IMR-90 (cell line): ENCODE data around the gene SOX4. TPM values are rescaled to one million over a fixed set of nuclear protein-coding genes. Genes with fewer than 3 reads are reported as not detected.

ENCODE experiments used
- ATAC-seq: fragments of 200-7000 bp; cut with Tn5 transposase; 2 replicates; pipeline ENCODE4 v1.9.1; 2020; ENCODE audit warnings: low read depth, mild to moderate bottlenecking, moderate library complexity
- BruUV-seq: library from RNA; stranded (reverse); fragments of 400-500 nt; replicated peaks from 2 replicates; lab custom pipeline; 2021; lab: Mats Ljungman, UMichigan
- CTCF ChIA-PET: fragments of 300-600 bp; formaldehyde crosslinking; extraction: SDS; loops from one replicate; lab custom pipeline; 2021; ENCODE audit warnings: antibody characterized with exemption; lab: Yijun Ruan, JAX
- POLR2A ChIA-PET: fragments of 300-600 bp; sonication (Branson Sonifier 250); formaldehyde crosslinking; loops from one replicate; lab custom pipeline; 2022; ENCODE audit warnings: antibody characterized with exemption; ENCODE audit not compliant: unreplicated experiment; lab: Charles Lee
- DNase-seq: peaks from one replicate; pipeline ENCODE4 v3.0.0; 2013
- H2AFZ ChIP-seq: replicated peaks from 2 replicates; pipeline ENCODE3; 2013; ENCODE audit warnings: low read length, mild to moderate bottlenecking; ENCODE audit not compliant: poor library complexity
- H2AK5ac ChIP-seq: 2 replicates; pipeline ENCODE4 v1.6.1; 2013; ENCODE audit warnings: low read depth, low read length, inconsistent platforms
- H2AK9ac ChIP-seq: replicated peaks from 2 replicates; pipeline ENCODE3; 2013; ENCODE audit warnings: mild to moderate bottlenecking, low read depth, low read length, moderate library complexity; ENCODE audit not compliant: poor library complexity
- H2BK120ac ChIP-seq: 2 replicates; pipeline ENCODE4 v1.6.1; 2013; ENCODE audit warnings: low read depth, low read length, inconsistent platforms
- H2BK15ac ChIP-seq: 3 replicates; pipeline ENCODE4 v1.6.1; 2013; ENCODE audit warnings: low read depth, low read length, inconsistent platforms
- H2BK20ac ChIP-seq: 2 replicates; pipeline ENCODE4 v1.6.1; 2013; ENCODE audit warnings: low read depth, mild to moderate bottlenecking, inconsistent platforms, low read length, moderate library complexity
- H2BK5ac ChIP-seq: 2 replicates; pipeline ENCODE4 v1.6.1; 2013; ENCODE audit warnings: mild to moderate bottlenecking, low read depth, low read length, inconsistent platforms; ENCODE audit not compliant: poor library complexity, severe bottlenecking
- H3K14ac ChIP-seq: replicated peaks from 2 replicates; pipeline ENCODE4 v1.6.1; 2013; ENCODE audit warnings: low read depth, low read length, inconsistent platforms
- H3K18ac ChIP-seq: 2 replicates; pipeline ENCODE4 v1.6.1; 2013; ENCODE audit warnings: low read depth, low read length, control low read depth
- H3K23ac ChIP-seq: 2 replicates; pipeline ENCODE4 v1.6.1; 2013; ENCODE audit warnings: low read depth, low read length, inconsistent platforms
- H3K27ac ChIP-seq: 2 replicates; pipeline ENCODE4 v1.5.1; 2013; ENCODE audit warnings: mild to moderate bottlenecking, control low read depth, low read length; ENCODE audit not compliant: insufficient read depth
- H3K27me3 ChIP-seq: 2 replicates; pipeline ENCODE4 v1.6.1; 2013; ENCODE audit warnings: low read length; ENCODE audit not compliant: control insufficient read depth, insufficient read depth
- H3K36me3 ChIP-seq: 2 replicates; pipeline ENCODE4 v1.6.1; 2013; ENCODE audit warnings: low read length, mixed read lengths; ENCODE audit not compliant: control insufficient read depth, insufficient read depth
- H3K4ac ChIP-seq: 2 replicates; pipeline ENCODE4 v1.6.1; 2013; ENCODE audit warnings: low read depth, low read length, inconsistent platforms
- H3K4me1 ChIP-seq: 2 replicates; pipeline ENCODE4 v1.6.1; 2013; ENCODE audit warnings: low read length, mixed read lengths; ENCODE audit not compliant: control insufficient read depth, insufficient read depth
- H3K4me2 ChIP-seq: 2 replicates; pipeline ENCODE4 v1.6.1; 2013; ENCODE audit warnings: low read depth, mild to moderate bottlenecking, control low read depth, low read length, moderate library complexity
- H3K4me3 ChIP-seq: 2 replicates; pipeline ENCODE4 v1.5.1; 2013; ENCODE audit warnings: low read depth, mild to moderate bottlenecking, control low read depth, low read length, moderate library complexity; ENCODE audit not compliant: insufficient read depth
- H3K56ac ChIP-seq: 2 replicates; pipeline ENCODE4 v1.6.1; 2013; ENCODE audit warnings: low read length, inconsistent platforms; ENCODE audit not compliant: insufficient read depth; ENCODE audit errors: extremely low read depth
- H3K79me1 ChIP-seq, 2 experiments: 2 replicates each; pipeline ENCODE4 v1.6.1; 2013; ENCODE audit warnings: low read length in 2 of 2, inconsistent platforms in 1 of 2, low read depth in 1 of 2
- H3K9ac ChIP-seq: 2 replicates; pipeline ENCODE4 v1.6.1; 2013; ENCODE audit warnings: low read depth, low read length, control low read depth
- H3K9me1 ChIP-seq: 2 replicates; pipeline ENCODE4 v1.6.1; 2013; ENCODE audit warnings: low read length, inconsistent platforms; ENCODE audit not compliant: insufficient read depth
- H3K9me3 ChIP-seq: 2 replicates; pipeline ENCODE4 v1.6.1; 2013; ENCODE audit warnings: low read length; ENCODE audit not compliant: control insufficient read depth, insufficient read depth
- H4K20me1 ChIP-seq: 2 replicates; pipeline ENCODE4 v1.6.1; 2013; ENCODE audit warnings: low read length, inconsistent platforms; ENCODE audit not compliant: insufficient read depth
- H4K5ac ChIP-seq: 2 replicates; pipeline ENCODE4 v1.6.1; 2013; ENCODE audit warnings: mild to moderate bottlenecking, low read depth, low read length, control low read depth
- H4K8ac ChIP-seq, 2 experiments: 2 replicates each; pipeline ENCODE4 v1.6.1; 2013; ENCODE audit warnings: low read depth in 2 of 2, low read length in 2 of 2, control low read depth in 1 of 2, inconsistent platforms in 1 of 2
- H4K91ac ChIP-seq: 2 replicates; pipeline ENCODE4 v1.6.1; 2013; ENCODE audit warnings: low read depth, low read length, inconsistent platforms; ENCODE audit not compliant: insufficient read depth
- BHLHE40 ChIP-seq: fragments of 150-350 bp; IDR thresholded peaks from 2 replicates; pipeline ENCODE4 v1.6.1; 2016; ENCODE audit warnings: mild to moderate bottlenecking, low read depth, low read length
- CHD1 ChIP-seq: IDR thresholded peaks from 2 replicates; pipeline ENCODE4 v1.6.1; 2012; ENCODE audit warnings: low read depth, low read length, improper control_type of control experiment
- CTCF ChIP-seq: conservative IDR thresholded peaks from 2 replicates; pipeline ENCODE4 v1.5.1; 2012; ENCODE audit warnings: mild to moderate bottlenecking, low read depth, low read length, improper control_type of control experiment
- ELK1 ChIP-seq: fragments of 150-350 bp; IDR thresholded peaks from 2 replicates; pipeline ENCODE4 v1.6.1; 2016; ENCODE audit warnings: low read depth, mild to moderate bottlenecking, low read length, moderate library complexity, borderline replicate concordance
- FOS ChIP-seq: fragments of 150-350 bp; IDR thresholded peaks from 2 replicates; pipeline ENCODE4 v1.6.1; 2016; ENCODE audit warnings: low read depth, low read length
- MAFK ChIP-seq: IDR thresholded peaks from 2 replicates; pipeline ENCODE4 v1.6.1; 2012; ENCODE audit warnings: low read depth, low read length, improper control_type of control experiment
- MXI1 ChIP-seq: IDR thresholded peaks from 2 replicates; pipeline ENCODE4 v1.6.1; 2012; ENCODE audit warnings: low read depth, mild to moderate bottlenecking, low read length, moderate library complexity, borderline replicate concordance
- RCOR1 ChIP-seq: IDR thresholded peaks from 2 replicates; pipeline ENCODE4 v1.6.1; 2012; ENCODE audit warnings: mild to moderate bottlenecking, low read length, improper control_type of control experiment; ENCODE audit not compliant: insufficient replicate concordance
- RFX5 ChIP-seq: IDR thresholded peaks from 2 replicates; pipeline ENCODE4 v1.8.0; 2012; ENCODE audit warnings: low read depth, mild to moderate bottlenecking, low read length, moderate library complexity
- SMC3 ChIP-seq: fragments of 150-350 bp; IDR thresholded peaks from 2 replicates; pipeline ENCODE4 v1.6.1; 2016; ENCODE audit warnings: low read depth, mild to moderate bottlenecking, antibody characterized with exemption, low read length, moderate library complexity
- WGBS, 2 experiments: methylation state at CpG; one replicate each; pipeline versions ENCODE4 v1.1.5 to v1.1.7; 2013; ENCODE audit warnings: missing lambda C conversion rate in 2 of 2; ENCODE audit not compliant: insufficient read length in 1 of 2; ENCODE audit errors: extremely low coverage in 2 of 2; 5-methylcytosine and 5-hydroxymethylcytosine counted together
- dilution Hi-C: fragments of 300-500 bp; cut with HindIII; formaldehyde crosslinking; loops from one replicate; pipeline ENCODE4 v1.14.3; 2018; ENCODE audit warnings: low sequenced_read_pairs; ENCODE audit not compliant: unreplicated experiment
- in situ Hi-C: fragments of 300-500 bp; cut with MboI; formaldehyde crosslinking; loops from 3 replicates; pipeline ENCODE4 v1.14.3; 2019; ENCODE audit warnings: low sequenced_read_pairs, inconsistent platforms, mixed read lengths
- intact Hi-C: fragments of 100-400 bp; cut with micrococcal nuclease; formaldehyde crosslinking; loops from 2 replicates; pipeline ENCODE4 v1.10.0; 2022
- polyA plus RNA-seq, 3 experiments: library from polyadenylated mRNA; depleted of rRNA; stranded (reverse); fragments of >200 nt; gene quantifications; 2 replicates each; pipeline ENCODE4 v1.2.3, GENCODE V29; 2012; ENCODE audit warnings: low replicate concordance in 1 of 3
- total RNA-seq: library from RNA; depleted of rRNA; stranded (reverse); fragments of >200 nt; gene quantifications from 2 replicates; pipeline ENCODE4 v1.2.3, GENCODE V29; 2012

Gene SOX4
- total and polyA plus RNA-seq, 2 of the 4 experiments (the other 2 are of a cell fraction), result 4.7 to 4.8 TPM

GRCh38 chr6:21565431-21565830, 28.1 kb upstream of the SOX4 start:
- Histone ChIP-seq H4K5ac (no peak overlapping the region), H3K14ac (no peak overlapping the region), H3K18ac (no peak overlapping the region), H3K36me3 (no peaks in the 10 kb centered on the region), H2BK15ac (no peak overlapping the region), H3K4me3 (no peak overlapping the region), H3K4ac (no peak overlapping the region), H4K8ac (no peak overlapping the region), H3K79me1 (no peaks in the 10 kb centered on the region), H2AFZ (no peak overlapping the region), H3K23ac (no peak overlapping the region), H3K27me3 (no peaks in the 10 kb centered on the region), H2BK20ac (no peak overlapping the region), H2BK120ac (no peak overlapping the region), H3K9me1 (no peaks in the 10 kb centered on the region), H2AK9ac (no peak overlapping the region), H4K20me1 (no peaks in the 10 kb centered on the region), H3K27ac (no peak overlapping the region), H3K56ac (no peak overlapping the region), H2BK5ac (no peak overlapping the region), H3K9ac (no peak overlapping the region), H3K4me1 (no peaks in the 10 kb centered on the region), H2AK5ac (no peak overlapping the region), H4K91ac (no peak overlapping the region), H3K4me2 (no peak overlapping the region), H3K9me3 (0 out of 2 replicates have a peak, but pooled peaks cover 2% of the 10 kb centered on the region)
- in situ Hi-C loops, result no loop called here
- intact Hi-C loops, result no loop called here
- WGBS, 2 experiments, result no CpG with 5 or more reads among the region's 1 CpG
- ChIA-PET POLR2A (no interaction called here), CTCF (no interaction called here)
- TF ChIP-seq BHLHE40 (no peak), MXI1 (no peak), FOS (no peak), MAFK (no peak), CTCF (no peak), SMC3 (no peak), RFX5 (no peak), CHD1 (no peak), RCOR1 (no peak), ELK1 (no peak)
- no TSS peak for BruUV-seq
- DNase-seq, result no peak
- no peak for ATAC-seq
- dilution Hi-C loops, result no loop called here
